Renal cortical epithelial cell (primary cell): ENCODE measurements around the gene OR8D2. TPM values are rescaled to one million over a fixed set of nuclear protein-coding genes. Genes with fewer than 3 reads are reported as not detected.
A peak's percentile ranks its signal among the peaks of the same experiment; 100 is the strongest.

Source experiments
- DNase-seq: peaks from one replicate; pipeline ENCODE4 v3.0.0-alpha.2; 2011; ENCODE audit warnings: low read depth
- total RNA-seq: library from RNA; depleted of rRNA; stranded (reverse); fragments of >200 nt; gene quantifications from 2 replicates; pipeline ENCODE4 v1.2.3, GENCODE V29; 2014

The OR8D2 gene
- total RNA-seq, 1 donor from 2014 or later: not detected

GRCh38 chr11:124285610-124286344, 34.2 kb downstream of the OR8D2 start:
- peak; percentile 16 for DNase-seq

- no peak for DNase-seq
Measured at GRCh38 chr11:124278261-124278660, 41.7 kb downstream of the OR8D2 start.

- DNase-seq: no peak
Measured at GRCh38 chr11:124277804-124278203, 42.2 kb downstream of the OR8D2 start.

- DNase-seq: no peak
Measured at GRCh38 chr11:124277207-124277606, 42.8 kb downstream of the OR8D2 start.

GRCh38 chr11:124276081-124276480, 43.9 kb downstream of the OR8D2 start:
- DNase-seq: peak; percentile 15

GRCh38 chr11:124274000-124274399, 46.0 kb downstream of the OR8D2 start:
- DNase-seq: no peak

GRCh38 chr11:124270886-124271285, 49.1 kb downstream of the OR8D2 start:
- DNase-seq: peak; percentile 29

Other genes with a start within 250 kb of the OR8D2 start
- 32.1 and 45.7 TPM in 2 replicates for gene VWA5A, start 204.7 kb downstream of the OR8D2 start, total RNA-seq
- not detected in 2 replicates for gene OR10D3, start 136.9 kb downstream of the OR8D2 start, total RNA-seq
- gene OR8G1, start 79.1 kb downstream of the OR8D2 start, total RNA-seq: not detected in 2 replicates
- not detected in 2 replicates for gene OR8G5, start 63.8 kb downstream of the OR8D2 start, total RNA-seq
- not detected in 2 replicates for gene OR8D1, start 6.2 kb downstream of the OR8D2 start, total RNA-seq
- not detected in 2 replicates for gene OR8B2, start 64.3 kb upstream of the OR8D2 start, total RNA-seq
- gene OR8B3, start 78.8 kb upstream of the OR8D2 start, total RNA-seq: not detected in 2 replicates
- not detected in 2 replicates for gene OR8B4, start 104.7 kb upstream of the OR8D2 start, total RNA-seq
- gene OR8B8, start 125.5 kb upstream of the OR8D2 start, total RNA-seq: not detected in 2 replicates
- gene OR8B12, start 223.5 kb upstream of the OR8D2 start, total RNA-seq: not detected in 2 replicates
- not detected in 2 replicates for gene OR8A1, start 249.8 kb upstream of the OR8D2 start, total RNA-seq